KMS-11 (cell line): ENCODE results near the gene PECR.

Experiments
- H2AFZ ChIP-seq: fragments of 200-600 bp; sonication (generic); 2 replicates; pipeline ENCODE4 v1.6.1; 2016; ENCODE audit warnings: antibody characterized with exemption, mixed run types, low read depth
- H3K27ac ChIP-seq: fragments of 200-600 bp; sonication (generic); 2 replicates; pipeline ENCODE4 v1.6.1; 2016; ENCODE audit warnings: mild to moderate bottlenecking, mixed run types
- H3K27me3 ChIP-seq: fragments of 200-600 bp; sonication (generic); 2 replicates; pipeline ENCODE4 v1.6.1; 2017; ENCODE audit warnings: mild to moderate bottlenecking, low read depth, mixed run types, moderate library complexity; ENCODE audit not compliant: insufficient read depth
- H3K36me3 ChIP-seq: fragments of 200-600 bp; sonication (generic); 2 replicates; pipeline ENCODE4 v1.6.1; 2017; ENCODE audit warnings: mild to moderate bottlenecking, mixed run types; ENCODE audit not compliant: insufficient read depth
- H3K4me1 ChIP-seq: fragments of 200-600 bp; sonication (generic); 2 replicates; pipeline ENCODE4 v1.6.1; 2016; ENCODE audit warnings: mild to moderate bottlenecking, low read depth, mixed run types; ENCODE audit not compliant: poor library complexity, severe bottlenecking
- H3K4me2 ChIP-seq: fragments of 200-600 bp; sonication (generic); 2 replicates; pipeline ENCODE4 v1.7.0; 2016; ENCODE audit warnings: mild to moderate bottlenecking, mixed run types
- H3K4me3 ChIP-seq: fragments of 200-600 bp; sonication (generic); IDR thresholded peaks from 2 replicates; pipeline ENCODE4 v1.6.1; 2017; ENCODE audit warnings: low read depth, low read length, mixed read lengths; ENCODE audit not compliant: insufficient read depth
- H3K79me2 ChIP-seq: fragments of 200-600 bp; sonication (generic); 2 replicates; pipeline ENCODE4 v1.6.1; 2016; ENCODE audit warnings: low read depth, mixed run types; ENCODE audit not compliant: insufficient read depth
- H3K9ac ChIP-seq: fragments of 200-600 bp; sonication (generic); 2 replicates; pipeline ENCODE4 v1.6.1; 2016; ENCODE audit warnings: mild to moderate bottlenecking, mixed run types
- H4K20me1 ChIP-seq: fragments of 200-600 bp; sonication (generic); 2 replicates; pipeline ENCODE4 v1.6.1; 2016; ENCODE audit warnings: mild to moderate bottlenecking, mixed run types; ENCODE audit not compliant: insufficient read depth
- CTCF ChIP-seq: fragments of 200-600 bp; sonication (generic); conservative IDR thresholded peaks from 2 replicates; pipeline ENCODE4 v1.6.1; 2017; ENCODE audit warnings: low read depth, mild to moderate bottlenecking, antibody characterized with exemption, low read length, moderate library complexity, mixed read lengths

Gene PECR

DNA sequence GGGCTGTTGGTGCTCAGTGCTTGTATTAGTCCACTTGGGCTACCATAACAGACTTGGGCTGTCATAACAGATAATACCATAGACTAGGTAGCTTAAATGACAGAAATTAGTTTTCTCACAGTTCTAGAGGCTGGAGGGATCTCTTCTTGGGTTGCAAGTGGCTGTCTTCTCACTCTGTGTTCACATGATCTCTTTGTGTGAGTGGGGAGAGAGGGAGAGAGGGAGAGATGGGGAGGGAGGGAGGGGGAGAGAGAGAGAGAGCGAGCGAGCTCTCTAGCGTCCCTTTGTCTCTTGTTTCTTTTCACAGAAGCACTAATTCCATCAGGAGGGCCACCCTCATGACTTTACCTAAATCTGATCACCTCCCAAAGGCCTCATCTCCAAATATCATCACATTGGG, 23.1 kb upstream of the PECR start:
- no peak overlapping the region for H3K4me3 ChIP-seq
- H3K27me3 ChIP-seq: no peaks in the 10 kb centered on the region
- TF ChIP-seq CTCF: no peak
- H3K9ac ChIP-seq: no peak overlapping the region
- no peak overlapping the region for H3K27ac ChIP-seq
- H4K20me1 ChIP-seq: no peaks in the 10 kb centered on the region
- peaks cover 7% of the 10 kb centered on the region for H3K4me1 ChIP-seq
- H2AFZ ChIP-seq: no peak overlapping the region
- H3K79me2 ChIP-seq: peaks cover 6% of the 10 kb centered on the region
- H3K36me3 ChIP-seq: no peaks in the 10 kb centered on the region
- no peak overlapping the region for H3K4me2 ChIP-seq

- Histone ChIP-seq H2AFZ (no peak overlapping the region), H3K36me3 (no peaks in the 10 kb centered on the region), H4K20me1 (no peaks in the 10 kb centered on the region), H3K79me2 (no peaks in the 10 kb centered on the region), H3K4me3 (no peak overlapping the region), H3K9ac (no peak overlapping the region), H3K4me2 (no peak overlapping the region), H3K27me3 (no peaks in the 10 kb centered on the region), H3K4me1 (peaks cover 2% of the 10 kb centered on the region), H3K27ac (no peak overlapping the region)
- TF ChIP-seq CTCF: no peak
These were observed 21.6 kb upstream of the PECR start for GRCh38 chr2:216103213-216103612.

- no peak overlapping the region for H3K27ac ChIP-seq
- H2AFZ ChIP-seq: no peak overlapping the region
- no peak for TF ChIP-seq CTCF
- H3K4me3 ChIP-seq: no peak overlapping the region
- H3K27me3 ChIP-seq: no peaks in the 10 kb centered on the region
- H3K9ac ChIP-seq: no peak overlapping the region
- no peak overlapping the region for H3K4me2 ChIP-seq
- no peaks in the 10 kb centered on the region for H3K79me2 ChIP-seq
- H3K4me1 ChIP-seq: no peaks in the 10 kb centered on the region
- no peaks in the 10 kb centered on the region for H3K36me3 ChIP-seq
- H4K20me1 ChIP-seq: no peaks in the 10 kb centered on the region
These were observed 19.5 kb upstream of the PECR start for GRCh38 chr2:216101109-216101508.

GRCh38 chr2:216098421-216099334, 17.1 kb upstream of the PECR start:
- H3K27me3 ChIP-seq: no peaks in the 10 kb centered on the region
- no peak overlapping the region for H3K4me2 ChIP-seq
- no peak overlapping the region for H2AFZ ChIP-seq
- H3K9ac ChIP-seq: no peak overlapping the region
- H3K27ac ChIP-seq: no peak overlapping the region
- H3K4me3 ChIP-seq: no peak overlapping the region
- H3K36me3 ChIP-seq: no peaks in the 10 kb centered on the region
- H4K20me1 ChIP-seq: no peaks in the 10 kb centered on the region
- no peaks in the 10 kb centered on the region for H3K79me2 ChIP-seq
- no peaks in the 10 kb centered on the region for H3K4me1 ChIP-seq
- TF ChIP-seq CTCF: no peak
